Glomerular endothelial cell (primary cell): Measurements from ENCODE around the gene PROCA1. TPM values are rescaled to one million over a fixed set of nuclear protein-coding genes. Genes with fewer than 3 reads are reported as not detected.

Experiments
- DNase-seq: peaks from one replicate; pipeline ENCODE4 v3.0.0-alpha.2; 2011; ENCODE audit warnings: low read depth, low spot score; ENCODE audit errors: extremely low read depth
- total RNA-seq: library from RNA; depleted of rRNA; stranded (reverse); fragments of >200 nt; gene quantifications from 2 replicates; pipeline ENCODE4 v1.2.3, GENCODE V29; 2015

PROCA1 gene
- total RNA-seq, 1 donor from 2014 or later, result 0.23 TPM

DNA sequence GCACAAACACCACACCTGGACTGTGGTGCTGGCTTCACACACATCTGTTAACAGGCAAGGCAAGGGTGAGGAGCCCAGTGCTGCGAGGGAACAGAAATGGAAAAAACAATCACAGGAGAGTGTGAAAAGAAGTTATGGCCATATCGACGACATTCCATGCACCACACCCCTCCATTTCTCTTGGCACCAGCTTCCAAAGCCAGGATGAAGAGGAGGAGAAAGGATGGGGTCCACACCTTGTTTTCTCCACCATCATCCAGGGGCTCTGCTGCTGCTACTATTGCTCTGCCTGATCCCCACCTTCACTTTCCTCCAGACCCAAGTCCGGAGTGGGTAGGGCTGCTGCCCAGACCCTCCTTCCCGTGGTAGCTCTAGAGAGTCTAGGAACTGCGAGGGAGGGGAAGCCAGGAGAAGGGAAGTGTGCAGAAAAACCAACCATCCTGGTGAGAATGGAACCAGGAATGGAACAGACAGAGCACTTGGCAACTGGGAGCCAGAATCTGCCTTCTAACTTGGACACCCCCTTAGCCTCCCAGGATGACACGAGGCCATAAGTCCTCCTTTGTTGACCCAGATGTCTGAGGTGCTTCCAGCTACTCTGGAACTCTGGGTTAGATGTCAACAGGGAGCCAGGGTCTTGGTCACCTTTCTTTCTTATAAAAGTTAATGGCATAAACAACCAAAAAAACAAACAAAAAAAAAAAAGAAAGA is 1.2 kb upstream of the PROCA1 start:
- DNase-seq, result no peak

DNA sequence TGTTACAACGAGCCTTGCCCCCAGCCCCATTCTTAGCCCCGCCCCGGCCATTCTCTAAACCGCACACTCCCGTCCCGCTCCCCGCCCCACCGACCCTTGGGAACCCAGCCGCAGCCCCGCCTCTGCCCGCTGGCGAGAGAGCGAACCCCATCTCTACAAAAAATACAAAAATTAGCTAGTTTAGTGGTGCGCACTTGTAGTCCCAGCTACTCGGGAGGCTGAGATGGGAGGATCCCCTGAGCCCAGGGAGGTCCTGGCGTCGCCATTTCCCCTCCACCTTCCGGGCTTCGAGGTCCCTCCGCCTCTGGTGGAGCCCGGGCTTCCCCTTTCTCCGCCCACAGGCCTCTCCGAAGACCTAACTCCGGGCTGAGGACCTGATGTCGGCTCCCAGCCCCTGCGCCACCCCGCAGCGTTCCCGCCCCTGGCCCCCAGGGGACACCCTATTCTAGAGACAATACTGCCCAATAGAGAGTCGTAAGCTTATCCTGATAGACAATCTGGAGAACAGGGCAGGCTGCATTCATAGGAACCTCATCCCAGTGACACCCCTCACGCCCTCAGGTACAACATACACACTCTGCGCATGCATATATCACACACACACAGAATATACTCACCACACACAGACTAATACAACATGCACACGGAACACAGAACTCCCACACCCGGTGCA is 480 bp upstream of the PROCA1 start:
- no peak for DNase-seq

DNA sequence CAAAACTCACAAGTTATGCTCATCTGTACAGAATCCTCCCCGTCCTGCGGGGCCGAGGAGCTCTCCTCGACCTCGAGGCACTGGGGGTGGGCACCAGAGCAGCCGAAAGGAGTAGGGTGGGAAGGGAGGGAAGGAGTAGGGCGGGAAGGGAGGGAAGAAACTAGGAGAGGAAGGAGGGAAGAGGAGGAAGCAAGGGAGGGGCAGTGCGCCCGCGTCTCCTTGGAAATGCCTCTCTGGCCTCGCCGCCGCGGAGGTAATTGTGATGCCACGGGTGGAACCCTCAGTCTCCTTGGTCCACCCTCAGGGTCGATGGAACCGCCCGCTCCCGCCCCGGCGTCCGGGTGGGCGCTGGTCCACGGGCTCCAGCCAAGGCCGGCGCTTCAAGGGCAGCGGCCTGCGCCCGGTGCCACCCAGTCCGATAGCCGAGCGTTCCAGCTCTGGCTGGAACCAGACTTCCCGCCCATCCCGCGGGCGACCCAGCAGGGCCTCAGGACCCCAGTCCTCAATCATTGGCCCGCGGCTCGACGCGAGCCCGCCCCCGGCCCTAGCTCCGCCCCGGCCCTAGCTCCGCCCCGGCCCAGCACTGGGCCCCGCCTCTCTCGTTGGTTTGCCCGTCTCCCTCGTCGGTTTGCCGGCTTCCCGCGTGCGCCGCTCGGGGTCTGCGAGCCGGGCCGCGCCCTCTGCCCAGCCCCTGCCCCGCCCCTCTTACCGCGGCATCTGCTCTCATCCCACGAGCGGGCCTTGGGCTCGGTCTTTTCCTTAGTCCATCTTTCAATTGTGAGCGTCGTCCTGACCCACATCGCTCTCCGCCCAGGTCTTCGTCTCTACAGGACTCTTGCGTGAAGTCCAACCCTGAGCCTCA is 596 bp downstream of the PROCA1 start:
- no peak for DNase-seq

DNA sequence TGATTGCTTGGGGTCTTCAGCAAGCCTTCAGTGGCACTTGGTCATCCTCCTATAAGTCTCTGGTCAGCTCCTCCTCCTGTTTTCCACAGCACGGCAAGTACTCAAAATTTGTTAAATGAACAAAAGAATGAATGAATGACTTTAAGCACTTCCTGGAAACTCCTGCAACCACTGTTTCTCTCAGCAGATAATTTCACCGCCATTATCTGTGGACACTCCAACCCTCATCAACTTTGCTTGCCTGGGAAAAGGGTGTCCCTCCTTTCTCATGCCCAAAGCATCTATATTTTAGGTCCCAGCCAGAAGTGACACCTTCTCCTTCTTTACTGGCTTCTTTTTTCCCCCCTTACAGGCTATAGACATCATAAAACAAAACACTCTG is 4.4 kb downstream of the PROCA1 start:
- DNase-seq, result no peak

DNA sequence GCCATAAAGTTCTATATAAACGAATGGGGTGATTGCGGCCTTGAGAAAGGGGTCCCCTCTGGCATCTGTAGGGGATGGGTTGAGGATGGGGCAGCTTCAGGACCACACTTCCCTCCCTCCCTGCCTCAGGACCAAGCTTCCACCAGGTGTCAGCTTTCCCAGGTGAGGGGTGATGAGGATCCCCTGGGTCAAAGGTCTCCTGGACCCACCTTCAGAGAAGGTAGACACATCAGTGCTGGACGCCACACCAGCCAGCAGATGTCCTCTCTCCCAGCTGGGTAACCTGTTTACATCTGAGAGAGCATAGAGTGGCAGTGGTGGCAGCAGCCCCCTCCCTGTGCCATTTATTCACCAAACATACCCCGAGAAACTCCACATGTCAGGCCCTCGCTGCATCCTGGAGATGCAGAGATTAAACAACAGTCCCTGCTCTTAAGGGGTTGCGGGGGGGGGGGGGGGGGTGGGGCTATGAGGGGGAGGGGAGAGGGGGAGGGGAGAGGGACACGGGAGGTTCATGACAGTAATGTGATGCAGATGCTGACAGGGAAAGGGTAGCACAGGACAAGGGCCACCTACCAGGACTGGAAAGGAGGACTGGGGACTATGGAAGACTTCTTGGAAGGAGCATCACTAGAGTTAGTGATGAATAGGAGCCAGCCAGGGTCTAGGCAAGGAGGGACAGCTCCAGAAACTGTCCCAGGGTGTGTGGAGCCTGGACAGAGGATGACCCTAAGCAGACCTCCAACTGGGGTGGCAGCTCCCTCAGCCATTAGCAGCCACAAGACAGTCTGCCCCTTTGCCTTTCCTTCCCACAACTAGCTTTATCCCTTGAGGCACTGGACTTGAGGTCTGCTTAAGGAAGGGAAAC is 5.0 kb downstream of the PROCA1 start:
- DNase-seq, result no peak

DNA sequence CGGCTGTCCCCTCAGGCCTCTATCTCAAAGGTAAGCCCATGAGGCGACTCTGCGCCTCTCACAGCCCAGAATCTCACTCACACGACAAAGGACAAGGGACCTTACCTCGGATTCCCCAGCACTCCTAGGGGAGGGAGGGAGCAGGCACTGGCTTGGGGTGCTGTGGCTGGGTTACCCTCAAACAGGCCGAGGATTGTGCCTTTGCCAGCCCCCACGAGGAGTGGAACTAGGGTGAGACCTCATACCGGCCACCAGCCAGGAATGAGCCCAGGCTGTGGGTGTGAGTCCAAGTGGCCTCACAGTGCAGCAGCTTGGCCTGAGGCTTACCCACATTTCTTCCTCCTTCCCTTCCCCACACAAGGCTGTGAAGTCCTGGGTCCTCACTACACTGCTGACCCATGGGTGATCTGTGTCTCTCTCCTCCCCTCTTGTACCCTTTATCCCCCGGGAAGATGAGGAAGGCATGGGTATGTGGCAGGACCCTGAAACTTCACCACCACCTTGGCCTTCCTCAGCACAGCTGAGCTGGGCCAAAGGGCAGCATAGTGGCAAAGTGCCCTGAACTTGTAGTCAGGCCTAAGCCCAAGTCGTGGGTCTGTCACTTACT is 5.9 kb downstream of the PROCA1 start:
- DNase-seq, result no peak

DNA sequence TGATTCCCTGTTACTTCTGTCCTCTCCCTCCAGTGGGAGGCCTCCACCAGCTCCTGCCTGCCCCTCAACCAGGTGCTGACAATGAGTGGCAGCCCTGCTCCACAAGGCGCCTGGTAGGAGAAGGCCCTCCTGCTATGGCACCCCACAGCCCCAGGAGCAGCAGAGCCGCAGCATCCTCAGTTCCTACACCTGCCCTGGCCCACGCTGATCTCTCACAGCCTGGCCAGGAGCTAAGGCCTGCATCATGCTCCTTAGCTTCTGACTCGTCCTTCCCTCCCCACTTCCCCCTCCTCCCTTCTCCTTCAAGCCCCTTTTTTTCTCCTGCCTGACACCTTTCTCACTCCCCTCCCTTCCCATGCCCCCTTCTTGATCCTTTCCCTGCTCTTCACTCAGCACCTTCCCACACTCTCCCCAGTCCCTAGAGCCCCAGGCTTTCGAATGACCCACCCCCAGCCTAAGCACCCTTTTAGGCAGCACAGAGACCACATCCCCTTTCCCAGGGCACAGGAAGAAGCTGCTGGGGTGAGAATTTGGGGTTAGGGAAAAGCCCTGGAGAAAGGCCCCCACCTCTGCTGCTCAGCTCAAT is 6.5 kb downstream of the PROCA1 start:
- DNase-seq, result no peak

DNA sequence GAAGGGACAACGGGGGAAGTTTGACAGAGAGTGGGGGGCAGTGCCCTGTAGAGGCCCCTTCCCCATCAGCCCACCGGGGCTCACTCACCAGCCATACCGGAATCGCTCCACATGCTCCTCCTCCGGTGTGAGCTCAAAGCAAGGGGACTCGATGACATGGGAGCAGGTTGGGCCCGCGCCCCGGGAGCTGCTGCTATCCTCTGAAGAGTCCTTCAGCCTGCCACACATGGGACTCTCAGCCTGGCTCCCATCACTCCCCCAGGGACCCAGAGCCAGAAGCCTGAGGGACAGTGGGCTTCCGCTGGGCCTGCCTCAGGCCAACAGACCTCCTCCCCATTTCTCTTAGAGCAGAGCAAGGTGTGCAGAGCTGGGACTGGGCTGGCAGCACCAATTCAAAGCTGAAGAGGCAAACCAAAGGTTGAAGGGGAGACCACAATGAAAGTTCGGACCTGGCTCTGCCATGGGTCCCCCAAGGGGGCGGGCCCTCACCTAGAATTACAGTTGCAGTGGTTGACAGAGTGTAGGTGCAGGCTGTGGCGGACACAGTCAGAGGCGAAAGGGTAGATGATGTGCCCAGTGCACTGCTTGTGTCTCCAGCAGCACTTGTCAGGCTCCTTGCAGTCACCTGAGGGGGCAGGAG is 7.3 kb downstream of the PROCA1 start:
- no peak for DNase-seq

DNA sequence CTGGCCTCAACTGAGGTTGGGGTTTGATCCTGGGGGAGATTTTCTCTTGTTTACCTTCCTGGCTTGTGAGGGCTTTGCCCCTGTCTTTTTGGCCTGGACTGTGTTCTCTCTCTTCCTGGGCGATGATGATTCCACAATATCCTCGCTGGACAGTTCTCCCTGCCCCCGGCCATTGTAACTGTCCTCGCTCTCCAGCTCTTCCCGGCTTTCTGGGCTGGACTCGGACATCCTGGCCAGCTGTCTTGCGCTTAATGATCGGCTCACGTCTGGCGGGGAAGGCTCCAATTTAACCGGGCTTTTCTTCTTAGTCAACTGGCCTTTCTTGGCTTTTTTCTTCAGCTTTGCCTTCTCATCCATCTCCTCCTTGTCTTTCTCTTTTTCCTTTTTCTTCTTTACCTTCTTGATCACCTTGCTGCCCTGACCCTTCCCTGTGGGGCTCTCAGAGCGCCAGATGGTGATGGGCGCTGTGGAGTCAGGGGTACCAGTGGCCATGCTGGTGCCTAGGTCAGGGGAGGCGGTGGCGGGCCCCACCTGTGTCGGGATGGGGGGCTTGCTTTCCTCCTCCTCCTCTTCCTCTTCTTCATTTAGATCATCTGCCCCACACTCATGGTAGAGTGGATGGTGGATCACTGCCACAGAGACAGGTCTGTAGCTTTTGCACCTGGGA is 8.0 kb downstream of the PROCA1 start:
- DNase-seq, result no peak

DNA sequence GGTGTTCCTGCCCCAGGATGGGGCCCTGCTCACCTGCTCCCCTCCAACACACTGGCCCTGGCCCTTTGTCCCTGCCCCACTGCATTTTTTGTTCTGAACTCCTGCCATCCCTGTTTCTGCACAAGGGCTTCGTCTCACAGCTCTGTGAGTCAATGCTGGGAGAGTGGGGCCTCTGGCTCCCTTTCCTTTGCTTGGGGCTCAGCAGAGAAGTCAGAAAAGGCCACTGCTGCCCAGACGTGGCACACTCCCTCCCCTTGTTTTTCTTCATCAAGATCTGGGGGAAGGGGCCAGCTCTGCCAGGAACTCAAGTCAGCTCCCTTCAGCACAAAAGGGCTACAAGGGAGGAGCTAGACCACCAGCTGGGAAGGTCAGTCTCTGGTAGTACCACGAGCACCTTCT is 8.9 kb downstream of the PROCA1 start:
- no peak for DNase-seq

DNA sequence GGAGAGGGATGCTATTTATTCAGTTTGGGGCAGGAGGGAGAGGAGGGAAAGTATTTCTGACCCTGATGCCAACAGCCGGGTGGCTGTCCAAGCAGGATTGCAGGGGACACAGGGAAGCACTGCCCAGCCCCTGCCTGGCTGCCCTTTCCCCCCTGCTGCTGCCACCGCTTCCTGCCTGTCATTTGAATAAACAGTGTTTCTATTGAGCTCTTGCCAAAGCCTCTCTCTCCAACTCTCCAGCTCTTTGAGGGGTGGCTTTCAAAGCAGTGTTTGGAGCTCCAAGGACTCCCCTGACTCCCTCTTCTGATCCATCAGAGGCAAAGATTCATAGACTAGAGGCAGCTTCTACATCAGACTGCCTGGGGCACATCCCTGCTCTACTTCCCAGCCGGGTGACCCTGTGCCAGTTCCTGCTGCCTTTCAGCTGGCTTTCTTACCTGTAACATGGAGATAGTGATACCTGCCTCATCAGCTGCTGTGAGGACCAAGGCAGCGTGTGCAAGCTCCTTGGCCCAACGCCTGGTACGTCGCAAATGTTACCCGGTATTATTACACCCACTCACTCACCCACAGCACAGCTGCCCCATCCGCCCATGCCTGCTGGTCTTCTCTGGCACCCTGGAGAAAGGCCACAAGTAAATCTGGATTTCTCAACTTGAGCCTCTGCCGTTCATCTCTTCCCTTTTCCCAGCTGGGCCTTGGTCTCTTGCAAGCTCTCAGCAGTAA is 9.5 kb downstream of the PROCA1 start:
- no peak for DNase-seq

DNA sequence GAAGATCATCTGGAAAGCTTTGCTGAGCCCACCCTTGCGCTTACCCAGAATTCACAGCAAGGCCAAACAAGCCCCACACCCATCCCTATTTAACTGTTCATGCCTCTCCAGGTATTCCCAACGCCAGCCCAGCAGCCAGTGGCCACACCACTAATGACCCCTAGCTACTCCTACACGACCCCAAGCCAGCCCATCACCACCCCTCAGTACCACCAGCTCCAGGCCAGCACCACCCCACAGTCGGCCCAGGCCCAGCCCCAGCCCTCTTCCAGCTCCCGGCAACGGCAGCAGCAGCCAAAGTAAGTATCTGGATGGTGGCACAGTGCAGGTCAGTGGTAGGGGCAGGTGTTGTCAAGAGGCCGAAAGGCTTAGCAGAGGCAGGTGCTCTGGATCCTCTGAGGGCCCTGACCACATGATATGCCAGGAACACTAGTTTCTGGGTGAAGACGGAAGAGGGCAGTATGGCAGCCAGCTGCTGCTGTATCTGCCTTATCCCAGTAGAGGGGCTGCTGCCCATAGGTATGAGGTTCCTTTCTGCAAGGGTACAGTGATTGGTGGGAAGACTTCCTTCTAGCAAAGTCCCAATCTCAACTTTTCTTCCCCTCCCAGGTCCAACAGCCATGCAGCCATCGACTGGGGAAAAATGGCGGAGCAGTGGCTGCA is 10.7 kb downstream of the PROCA1 start:
- no peak for DNase-seq

DNA sequence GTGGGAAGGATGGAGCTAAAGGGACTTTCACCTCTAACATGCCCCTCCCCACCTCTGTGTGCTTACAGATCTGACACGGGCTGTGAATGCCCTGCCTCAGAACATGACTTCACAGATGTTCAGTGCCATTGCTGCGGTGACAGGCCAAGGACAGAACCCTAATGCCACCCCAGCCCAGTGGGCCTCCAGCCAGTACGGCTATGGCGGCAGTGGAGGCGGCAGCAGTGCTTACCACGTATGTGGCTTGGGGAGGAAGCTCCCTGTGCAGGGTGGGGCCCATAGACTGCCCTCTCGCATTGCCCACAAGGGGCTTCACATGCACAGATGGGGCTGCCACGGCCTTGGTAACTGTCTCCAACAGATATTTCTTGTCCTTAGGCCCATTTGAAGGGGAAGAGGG is 11.4 kb downstream of the PROCA1 start:
- no peak for DNase-seq

DNA sequence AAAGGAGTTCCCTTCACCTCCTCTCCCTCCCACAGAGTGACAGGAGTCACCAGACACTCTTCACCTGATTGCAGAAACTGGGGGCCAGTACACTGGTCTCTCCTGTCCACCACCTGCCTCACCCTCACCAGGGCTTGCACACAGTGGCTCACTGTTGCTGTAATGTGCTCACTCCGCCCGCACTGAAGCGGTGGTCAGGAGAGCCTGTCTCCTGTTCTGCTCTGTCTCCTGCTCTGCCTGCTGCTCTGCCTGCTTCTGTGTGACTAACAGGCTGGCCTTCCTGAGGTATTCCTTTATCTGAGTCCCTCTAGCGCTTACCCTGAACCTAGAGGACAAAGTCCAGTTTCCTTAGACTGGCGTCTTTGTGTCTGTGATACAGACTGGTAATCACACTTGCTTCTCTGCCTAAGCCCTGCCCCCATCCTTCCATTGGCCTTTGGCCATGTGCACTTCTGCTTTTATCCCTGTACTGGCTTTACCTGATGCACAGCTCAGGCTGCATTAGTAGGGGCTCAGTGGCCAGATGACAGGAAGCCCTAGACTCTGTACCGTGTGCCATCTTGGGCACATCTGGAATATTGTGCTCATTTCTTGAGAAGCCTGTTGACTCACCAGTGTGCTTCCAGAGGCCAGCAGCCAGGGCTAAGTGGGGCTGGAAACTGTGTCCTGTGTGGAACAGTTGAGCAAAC is 13.3 kb downstream of the PROCA1 start:
- DNase-seq, result no peak

DNA sequence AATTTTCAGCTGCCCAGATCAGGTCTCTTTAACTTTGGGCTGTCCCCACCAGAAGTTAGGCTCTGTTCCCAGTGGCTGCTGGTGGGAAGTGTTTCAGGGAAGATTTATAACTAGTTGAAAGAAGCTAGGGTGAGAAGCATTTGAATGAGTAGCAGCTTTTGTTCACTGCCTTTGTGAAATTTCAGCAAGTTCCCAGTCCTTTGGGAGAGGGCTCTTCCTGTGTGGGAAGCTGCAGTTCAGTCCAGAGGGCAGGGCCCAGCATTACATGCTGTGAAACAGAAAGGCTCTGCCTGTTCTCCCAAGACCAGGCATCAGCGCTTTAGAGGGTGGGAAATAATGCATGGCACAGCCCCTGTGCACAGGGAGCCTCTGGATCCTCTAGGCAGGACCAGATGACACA is 17.8 kb downstream of the PROCA1 start:
- no peak for DNase-seq

DNA sequence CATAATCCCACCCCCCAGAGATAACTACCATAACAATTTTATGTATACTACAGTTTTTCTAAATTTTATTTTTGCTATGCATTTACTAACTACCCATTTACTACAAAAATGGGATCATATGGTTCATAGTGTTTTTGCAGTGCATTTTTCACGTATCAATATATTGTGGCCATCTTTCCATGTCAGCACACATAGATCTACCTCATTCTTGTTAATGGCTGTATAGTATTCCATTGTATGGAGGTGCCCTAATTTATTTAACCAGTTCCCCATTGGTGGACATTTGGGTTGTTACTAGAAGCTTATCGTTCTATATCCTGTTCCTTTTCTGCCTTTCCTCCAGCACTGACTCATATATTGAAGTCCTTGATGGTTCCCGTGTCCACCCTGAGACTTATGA is 22.7 kb downstream of the PROCA1 start:
- no peak for DNase-seq

DNA sequence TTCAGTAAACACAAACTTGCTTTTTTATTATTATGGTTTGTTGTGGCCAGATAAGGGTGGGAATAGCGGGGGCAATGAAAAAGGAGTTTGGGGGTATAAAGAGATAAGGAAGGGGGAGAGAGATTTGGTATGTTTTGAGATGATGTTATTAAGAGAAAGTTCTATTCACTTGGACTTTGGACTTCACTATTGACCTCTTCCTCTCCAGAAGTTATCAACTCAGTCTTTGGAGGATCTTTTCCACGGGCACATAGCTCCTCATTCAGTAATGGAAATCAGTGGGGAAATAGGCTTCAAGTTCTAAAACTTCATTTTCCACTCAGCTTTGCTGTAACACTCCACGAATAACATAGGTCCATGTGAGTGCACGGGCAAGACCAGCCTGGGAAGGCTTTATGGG is 23.2 kb downstream of the PROCA1 start:
- DNase-seq, result no peak
